Head of caudate nucleus (tissue), 42 donors: ENCODE results near the gene GRAMD2B.
"Not testable (repeated sequence)": the region's sequence is repeated elsewhere in the genome, so short reads cannot be mapped to it uniquely, and the experiment has no call there.

Experiments
- DNase-seq, 42 donors: peaks; one replicate each; pipeline versions ENCODE4 v3.0.0 to v3.0.0-alpha.2; 2020 to 2021; ENCODE audit warnings: mixed read lengths in 7 of 42
- intact Hi-C: fragments of 100-400 bp; cut with DNase I; formaldehyde crosslinking; loops from one replicate; pipeline ENCODE4 v1.15.0; 2022

Gene GRAMD2B

GRCh38 chr5:126402621-126403555, 20.3 kb upstream of the GRAMD2B start:
- intact Hi-C loops: no loop called here
- no peak for DNase-seq

DNA sequence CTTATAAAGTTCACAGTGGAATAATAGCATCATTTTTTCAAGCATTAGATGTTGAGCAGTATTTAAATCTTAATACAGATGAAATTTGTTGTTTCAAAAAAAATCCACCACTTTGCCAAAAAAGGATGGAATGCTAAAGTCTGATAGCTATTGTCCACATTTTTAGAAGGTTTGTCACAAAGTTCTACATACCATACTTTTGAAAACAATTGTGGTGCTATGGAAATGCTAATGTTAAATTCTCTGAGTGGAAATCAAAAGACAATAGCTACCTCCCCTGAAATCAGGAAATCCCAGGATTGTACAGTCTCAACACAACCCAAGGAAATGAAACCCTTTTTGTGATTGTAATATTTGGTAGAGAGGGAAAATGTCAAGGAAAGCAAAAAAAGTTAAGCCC, 19.3 kb upstream of the GRAMD2B start:
- no peak for DNase-seq
- intact Hi-C loops: no loop called here

DNA sequence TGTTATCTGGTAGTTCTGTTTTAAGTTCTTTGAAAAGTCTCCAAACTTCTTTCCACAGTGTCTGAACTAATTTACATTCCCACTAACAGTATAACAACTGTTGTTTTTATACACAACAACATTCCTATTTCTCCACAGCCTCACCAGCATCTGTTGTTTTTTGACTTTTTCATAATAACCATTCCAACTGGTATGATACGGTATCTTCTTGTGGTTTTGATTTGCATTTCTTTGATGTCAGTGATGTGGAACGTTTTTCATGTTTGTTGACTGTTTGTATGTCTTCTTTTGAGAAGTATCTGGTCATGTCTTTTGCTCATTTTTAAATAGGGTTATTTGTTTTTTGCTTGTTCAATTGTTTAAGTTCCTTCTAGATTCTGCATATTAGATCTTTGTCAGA, 12.6 kb upstream of the GRAMD2B start:
- intact Hi-C loops: no loop called here
- no peak for DNase-seq

DNA sequence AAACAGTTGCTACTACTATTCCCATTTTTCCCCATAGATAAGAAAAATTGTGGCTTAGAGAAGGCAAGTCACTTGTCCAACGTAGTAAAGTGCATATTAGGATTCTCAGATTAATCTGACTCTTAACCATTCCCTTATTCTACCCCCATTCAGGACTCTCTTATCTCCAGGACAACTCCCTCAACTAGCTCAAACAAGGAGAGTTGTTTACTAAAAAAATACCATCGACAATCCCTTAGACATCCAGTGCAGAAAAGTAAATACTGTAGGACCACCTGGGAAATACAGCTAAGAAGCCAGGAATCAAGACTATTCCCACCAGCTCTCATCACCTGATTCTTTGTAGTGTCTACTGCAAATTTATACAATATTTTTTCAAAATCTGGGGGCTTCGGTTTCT, 9.4 kb upstream of the GRAMD2B start:
- DNase-seq: no peak
- intact Hi-C loops: no loop called here

GRCh38 chr5:126414874-126415502, 8.2 kb upstream of the GRAMD2B start:
- intact Hi-C loops: no loop called here
- DNase-seq: peak in 12 of 42 donors; percentile 13 to 65 (median 43)

GRCh38 chr5:126415789-126416188, 7.4 kb upstream of the GRAMD2B start:
- intact Hi-C loops: no loop called here
- DNase-seq: no peak

GRCh38 chr5:126416266-126416925, 6.8 kb upstream of the GRAMD2B start:
- intact Hi-C loops: no loop called here
- DNase-seq: no peak

- intact Hi-C loops: no loop called here
- DNase-seq: no peak
These were observed 6.0 kb upstream of the GRAMD2B start for GRCh38 chr5:126417178-126417577.

DNA sequence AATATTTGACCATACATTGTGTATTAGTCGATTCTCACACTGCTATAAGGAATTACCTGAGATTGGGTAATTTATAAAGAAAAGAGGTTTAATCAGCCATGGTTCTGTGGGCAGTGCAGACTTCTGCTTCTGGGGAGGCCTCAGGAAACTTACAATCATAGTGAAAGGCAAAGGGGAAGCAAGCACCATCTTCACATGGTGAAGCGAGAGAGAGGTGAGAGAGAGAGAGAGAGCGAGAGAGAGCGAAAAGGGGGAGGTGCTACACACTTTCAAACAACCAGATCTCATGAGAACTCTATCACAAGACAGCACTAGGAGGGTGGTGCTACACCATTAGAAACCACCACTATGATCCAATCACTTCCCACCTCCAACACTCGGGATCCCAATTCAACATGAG, 4.1 kb upstream of the GRAMD2B start:
- DNase-seq: no peak
- intact Hi-C loops: no loop called here

GRCh38 chr5:126428421-126428820, 5.2 kb downstream of the GRAMD2B start:
- DNase-seq: no peak
- intact Hi-C loops: no loop called here

- no peak for DNase-seq
- intact Hi-C loops: no loop called here
These were observed 7.4 kb downstream of the GRAMD2B start for GRCh38 chr5:126430631-126431030.

DNA sequence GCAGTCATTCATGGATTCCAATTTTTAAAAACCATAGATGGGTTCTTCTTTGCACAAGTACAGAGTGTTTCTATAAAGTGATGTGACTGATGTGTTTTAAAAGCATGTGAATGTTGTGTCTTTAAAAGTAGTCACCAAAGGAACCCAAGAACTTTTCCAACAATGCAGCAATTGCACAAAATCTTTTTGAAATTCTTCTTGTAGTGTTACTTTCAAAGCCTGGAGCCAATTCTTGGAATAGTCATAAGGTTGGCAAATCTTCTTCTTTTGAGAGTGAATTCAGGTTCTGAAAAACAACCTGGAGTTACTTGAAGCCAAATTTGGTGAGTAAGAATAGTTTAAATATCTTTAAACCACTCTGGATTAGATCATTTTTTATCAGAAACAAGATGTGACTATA, 10.5 kb downstream of the GRAMD2B start:
- intact Hi-C loops: no loop called here
- DNase-seq: no peak

GRCh38 chr5:126435261-126435660, 12.1 kb downstream of the GRAMD2B start:
- intact Hi-C loops: no loop called here
- no peak for DNase-seq

GRCh38 chr5:126435714-126436113, 12.5 kb downstream of the GRAMD2B start:
- DNase-seq: no peak
- intact Hi-C loops: no loop called here

DNA sequence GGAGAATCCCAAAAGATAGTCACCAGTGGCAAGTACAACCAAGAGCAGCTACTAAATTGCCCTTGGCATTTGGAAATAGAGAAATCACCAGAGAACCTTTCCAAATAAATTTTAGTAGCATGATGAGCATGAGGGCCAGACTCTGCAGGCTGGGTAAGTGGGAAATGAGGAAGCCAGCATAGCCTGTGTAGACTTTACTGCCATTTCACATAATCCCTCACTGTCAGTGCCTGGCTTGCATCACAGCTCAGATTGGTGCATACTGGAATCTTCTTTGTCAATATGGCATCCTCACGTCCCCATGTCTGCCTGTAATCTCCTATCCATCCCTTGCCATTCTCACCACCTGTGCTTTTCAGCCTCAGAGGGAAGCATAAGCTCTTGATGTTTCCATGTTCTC, 14.5 kb downstream of the GRAMD2B start:
- DNase-seq: no peak
- intact Hi-C loops: no loop called here

GRCh38 chr5:126438267-126438666, 15.1 kb downstream of the GRAMD2B start:
- intact Hi-C loops: no loop called here
- no peak for DNase-seq

- no peak for DNase-seq
- intact Hi-C loops: no loop called here
These were observed 15.7 kb downstream of the GRAMD2B start for GRCh38 chr5:126438868-126439267.

DNA sequence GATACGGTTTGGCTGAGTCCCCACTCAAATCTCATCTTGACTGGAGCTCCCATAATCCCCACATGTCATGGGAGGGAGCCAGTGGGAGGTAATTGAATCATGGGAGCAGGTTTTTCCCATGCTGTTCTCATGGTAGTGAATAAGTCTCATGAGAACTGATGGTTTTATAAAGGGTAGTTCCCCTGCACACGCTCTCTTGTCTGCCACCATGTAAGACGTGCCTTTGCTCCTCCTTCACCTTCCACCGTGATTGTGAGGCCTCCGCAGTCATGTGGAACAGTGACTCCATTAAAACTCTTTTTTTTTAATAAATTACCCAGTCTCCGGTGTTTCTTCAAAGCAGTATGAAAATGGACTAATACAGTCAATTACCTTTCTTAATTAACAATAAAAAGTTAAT, 16.5 kb downstream of the GRAMD2B start:
- intact Hi-C loops, DNase-seq: not testable (repeated sequence)

DNA sequence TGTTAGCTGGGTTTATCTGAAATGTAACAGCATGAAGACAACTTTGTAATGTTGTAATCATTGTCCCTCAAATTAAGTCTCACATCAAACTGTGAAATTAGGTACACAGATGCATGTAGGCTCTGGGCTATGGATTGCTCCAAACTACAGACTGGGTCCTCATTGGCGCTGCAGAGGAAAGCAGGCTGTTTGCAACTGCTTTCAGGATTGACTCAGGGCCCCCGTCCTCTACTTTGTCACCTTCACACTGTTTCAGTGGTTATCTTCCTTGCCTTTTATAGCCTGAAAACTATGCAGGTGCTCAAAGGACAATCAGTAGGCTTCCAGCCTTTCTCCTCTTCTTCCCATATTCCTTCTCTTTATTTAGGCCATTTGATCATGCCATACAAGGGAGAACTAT, 18.0 kb downstream of the GRAMD2B start:
- DNase-seq: no peak
- intact Hi-C loops: no loop called here

DNA sequence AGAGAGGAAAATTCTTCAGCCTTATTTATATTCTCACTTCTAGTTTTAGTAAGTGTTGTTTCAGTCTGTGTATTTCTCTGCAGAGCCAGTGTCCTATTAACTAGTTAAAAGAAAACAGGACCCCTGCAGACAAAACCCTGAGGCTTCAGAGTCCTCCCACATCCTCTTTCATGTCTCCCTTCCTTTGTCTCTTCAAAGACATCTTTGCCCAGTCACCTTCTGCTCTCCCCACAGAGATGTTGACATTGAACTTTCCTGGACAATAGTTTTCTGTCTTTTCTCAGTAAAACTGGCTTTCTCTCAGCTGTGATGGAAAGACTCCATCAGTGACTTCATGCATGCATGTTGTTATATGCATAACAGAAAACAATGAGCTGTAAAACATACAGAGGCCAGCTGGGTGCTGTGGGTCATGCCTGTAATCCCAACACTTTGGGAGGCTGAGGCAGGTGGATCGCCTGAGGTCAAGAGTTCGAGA, 20.2 kb downstream of the GRAMD2B start:
- intact Hi-C loops: no loop called here
- DNase-seq: peak in 23 of 42 donors; percentile 9 to 80 (median 41)
